ENCODE data around the gene PAIP2.
"Not testable (repeated sequence)": the region's sequence is repeated elsewhere in the genome, so short reads cannot be mapped to it uniquely, and the experiment has no call there.

PAIP2 gene

DNA sequence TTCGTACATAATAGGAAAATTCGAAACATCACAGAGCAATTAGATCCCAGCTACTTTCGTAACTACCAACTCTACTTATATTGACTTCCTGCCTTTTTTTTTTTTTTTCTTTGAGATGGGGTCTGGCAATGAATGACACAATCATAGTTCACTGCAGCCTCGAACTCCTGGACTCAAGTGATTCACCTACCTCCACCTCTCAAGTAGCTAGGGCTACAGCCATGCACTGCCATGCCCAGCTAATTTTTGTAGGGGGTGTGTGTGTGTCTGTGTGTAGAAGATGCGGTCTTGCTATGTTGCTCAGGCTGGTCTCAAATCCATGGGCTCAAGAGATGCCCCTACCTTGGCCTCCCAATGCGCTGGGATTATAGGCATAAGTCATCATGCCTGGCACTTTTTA, 5.8 kb upstream of the PAIP2 start:
- DNase-seq: no peak

DNA sequence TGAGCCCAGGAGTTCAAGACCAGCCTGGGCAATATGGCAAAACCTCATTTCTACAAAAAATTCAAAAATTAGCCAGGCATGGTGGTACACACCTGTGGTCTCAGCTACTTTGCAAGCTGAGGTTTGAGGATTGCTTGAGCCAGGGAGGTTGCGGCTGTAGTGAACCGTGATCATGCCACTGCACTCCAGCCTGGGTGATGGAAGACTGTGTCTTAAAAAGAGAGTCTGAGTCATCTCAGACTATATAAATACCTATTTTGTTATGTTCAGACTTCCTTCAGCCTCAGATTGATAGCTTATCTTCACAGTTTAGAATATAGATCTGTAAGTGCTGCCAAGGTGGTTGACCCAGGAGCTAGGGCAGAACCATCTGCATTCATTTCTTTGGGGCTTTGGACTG, 1.6 kb upstream of the PAIP2 start:
- no peak for DNase-seq

DNA sequence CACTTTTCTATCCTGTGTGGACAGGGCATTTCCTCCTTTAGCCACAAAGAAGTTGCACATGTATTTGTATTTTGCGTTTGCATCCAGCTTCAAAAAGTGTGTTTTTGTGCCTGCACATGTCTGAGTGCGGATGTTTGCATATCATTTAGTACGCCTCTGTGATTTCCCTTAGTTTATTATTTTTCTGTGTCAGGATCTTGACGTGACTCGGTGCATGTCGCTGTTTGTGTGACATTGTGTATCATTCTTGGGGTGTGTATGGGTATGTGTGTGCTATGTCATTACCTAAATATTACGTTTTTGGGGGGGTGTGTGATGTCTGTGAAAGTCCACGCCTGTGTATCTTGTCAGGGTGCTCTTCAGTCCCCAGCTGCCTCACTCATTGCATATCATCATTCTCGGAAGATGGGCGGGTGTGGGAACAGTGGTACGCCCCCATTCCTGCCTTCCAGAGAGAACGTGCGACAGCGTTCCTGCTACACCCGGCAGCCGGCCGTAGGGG, 416 bp upstream of the PAIP2 start:
- no peak for DNase-seq

DNA sequence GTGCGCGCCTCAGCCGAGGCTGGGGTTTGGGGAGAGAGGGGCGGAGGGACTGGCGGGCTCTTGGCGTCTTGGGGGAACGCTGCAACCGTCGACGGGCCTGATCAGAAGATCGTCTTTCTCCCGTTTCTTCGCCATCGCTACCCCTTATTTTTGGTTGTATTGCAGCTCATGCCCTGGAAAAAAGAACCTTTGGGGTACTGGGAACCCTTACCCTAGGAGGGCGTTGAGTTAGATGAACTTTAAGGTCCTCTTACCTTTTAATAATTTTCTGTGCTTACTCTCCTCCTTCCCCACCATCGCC, 719 bp downstream of the PAIP2 start:
- DNase-seq: no peak

DNA sequence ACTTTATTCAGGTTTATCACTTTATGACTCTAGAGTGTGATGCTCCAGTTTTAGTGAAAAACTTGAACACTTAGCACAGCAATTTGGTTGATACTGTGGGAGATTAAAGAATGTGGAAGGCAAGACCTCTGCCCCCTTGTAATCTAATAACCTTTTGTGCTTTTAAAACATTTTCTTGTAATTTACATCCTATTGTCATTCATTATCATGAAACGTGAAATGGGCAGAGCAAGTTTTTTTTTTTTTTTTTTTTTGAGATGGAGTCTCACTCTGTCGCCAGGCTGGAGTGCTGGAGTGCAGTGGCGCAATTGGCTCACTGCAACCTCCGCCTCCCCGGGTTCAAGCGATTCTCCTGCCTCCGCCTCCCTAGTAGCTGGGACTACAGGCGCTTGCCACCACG, 1.8 kb downstream of the PAIP2 start:
- DNase-seq: no peak

DNA sequence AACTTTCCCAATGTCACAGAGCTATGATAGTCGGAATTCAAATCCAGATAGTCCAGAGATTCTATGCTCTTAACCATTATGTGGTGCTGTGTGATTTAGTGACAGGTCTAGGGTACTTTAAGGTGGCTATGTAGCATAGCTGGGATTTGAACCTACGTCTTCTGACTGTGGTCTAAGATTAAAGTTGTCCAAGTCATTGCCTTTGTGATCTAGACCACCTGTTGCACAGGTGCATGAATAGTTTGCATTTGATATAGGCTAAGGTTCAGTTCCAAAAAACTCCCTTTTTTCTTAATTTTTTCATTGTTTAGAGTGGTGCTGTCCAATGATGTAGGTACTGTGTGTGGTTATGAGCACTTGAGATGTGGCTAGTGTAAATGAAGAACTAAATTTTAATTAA, 2.5 kb downstream of the PAIP2 start:
- DNase-seq: no peak

DNA sequence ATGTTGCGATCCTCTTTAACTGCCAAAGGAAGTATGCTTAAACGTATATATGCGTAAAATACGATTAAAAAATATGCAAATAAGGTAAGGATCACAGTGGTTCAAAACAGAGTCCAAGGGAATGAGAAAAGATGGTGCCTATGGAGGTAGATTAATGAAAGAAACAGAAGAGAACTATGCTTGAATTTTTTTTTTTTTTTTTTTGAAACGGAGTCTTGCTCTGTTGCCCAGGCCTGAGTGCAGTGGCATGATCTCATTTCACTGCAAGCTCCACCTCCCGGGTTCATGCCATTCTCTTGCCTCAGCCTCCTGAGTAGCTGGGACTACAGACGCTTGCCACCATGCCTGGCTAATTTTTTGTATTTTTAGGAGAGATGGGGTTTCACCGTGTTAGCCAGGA, 3.8 kb downstream of the PAIP2 start:
- not testable (repeated sequence) for DNase-seq

DNA sequence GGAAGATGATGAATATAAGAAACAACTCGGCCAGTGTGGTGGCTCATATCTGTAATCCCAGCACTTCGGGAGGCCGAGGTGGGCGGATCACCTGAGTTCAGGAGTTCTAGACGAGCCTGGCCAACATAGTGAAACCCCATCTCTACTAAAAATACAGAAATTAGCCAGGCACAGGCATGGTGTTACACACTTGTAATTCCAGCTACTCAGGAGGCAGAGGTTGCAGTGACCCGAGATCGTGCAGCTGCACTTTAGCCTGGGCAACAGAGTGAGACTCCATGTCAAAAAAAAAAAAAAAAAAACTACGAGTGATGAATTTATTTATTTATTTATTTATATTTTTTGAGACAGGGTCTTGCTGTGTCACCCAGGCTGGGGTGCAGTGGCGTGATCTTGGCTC, 6.2 kb downstream of the PAIP2 start:
- DNase-seq: not testable (repeated sequence)

DNA sequence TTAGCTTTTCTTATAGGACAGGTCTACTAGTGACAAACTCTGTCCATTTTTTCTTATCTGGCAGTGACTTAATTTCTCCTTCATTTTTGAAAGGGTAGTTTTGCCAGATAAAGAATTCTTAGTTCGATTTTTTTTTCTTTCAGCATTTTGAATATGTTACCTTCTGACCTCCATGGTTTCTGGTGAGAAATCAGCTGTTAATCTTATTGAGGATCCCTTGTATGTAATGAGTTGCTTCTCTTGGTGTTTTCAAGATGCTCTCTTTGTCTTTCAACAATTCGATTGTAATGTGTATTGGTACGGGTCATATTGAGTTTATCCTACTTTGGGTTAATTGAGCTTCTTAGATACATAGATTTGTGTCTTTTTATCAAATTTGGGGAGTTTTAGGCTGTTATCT, 12.5 kb downstream of the PAIP2 start:
- DNase-seq: no peak

DNA sequence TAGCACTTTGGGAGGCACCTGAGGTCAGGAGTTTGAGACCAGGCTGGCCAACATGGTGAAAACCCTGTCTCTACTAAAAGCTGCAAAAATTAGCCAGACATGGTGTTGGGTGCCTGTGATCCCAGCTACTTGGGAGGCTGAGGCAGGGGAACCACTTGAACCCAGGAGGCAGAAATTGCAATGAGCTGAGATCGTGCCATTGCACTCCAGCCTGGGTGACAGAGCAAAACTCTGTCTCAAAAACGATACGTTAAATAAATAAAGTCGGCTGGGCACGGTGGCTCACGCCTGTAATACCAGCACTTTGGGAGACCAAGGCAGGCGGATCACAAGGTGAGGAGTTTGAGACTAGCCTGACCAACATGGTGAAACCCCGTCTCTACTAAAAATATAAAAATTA, 14.2 kb downstream of the PAIP2 start:
- not testable (repeated sequence) for DNase-seq

DNA sequence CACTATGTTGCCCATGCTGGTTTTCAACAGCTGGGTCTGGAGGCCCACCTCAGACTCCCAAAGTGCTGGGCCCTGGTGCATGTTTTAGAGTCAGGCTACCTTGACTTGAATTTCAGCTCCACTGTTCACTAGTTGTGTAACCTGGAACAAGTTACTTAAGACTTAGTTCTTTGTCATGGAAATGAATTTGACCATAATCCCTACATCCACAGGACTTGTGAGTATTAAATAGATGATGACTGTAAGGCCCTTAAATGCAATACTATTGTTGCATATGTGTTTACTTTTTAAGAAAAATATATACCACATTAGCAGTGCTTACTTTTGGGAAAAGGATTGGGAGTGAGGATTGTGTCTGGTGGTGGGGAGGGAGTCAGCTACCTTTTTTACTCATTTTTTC, 16.4 kb downstream of the PAIP2 start:
- no peak for DNase-seq

DNA sequence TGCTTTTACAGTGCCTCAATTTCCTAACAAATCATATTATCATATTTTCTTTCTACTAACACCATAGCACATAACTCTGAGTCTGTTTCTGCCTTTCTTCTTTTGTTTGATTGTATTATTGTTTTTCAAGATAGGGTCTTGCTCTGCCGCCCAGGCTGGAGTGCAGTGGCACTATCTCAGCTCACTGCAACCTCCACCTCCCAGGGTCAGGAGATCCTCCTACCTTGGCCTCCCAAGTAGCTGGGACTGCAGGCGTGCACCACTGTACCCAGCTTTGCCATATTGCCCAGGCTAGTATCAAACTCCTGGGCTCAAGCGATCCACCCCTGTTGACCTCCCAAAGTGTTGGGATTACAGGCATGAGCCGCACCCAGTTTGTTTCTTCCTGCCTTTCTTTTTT, 18.7 kb downstream of the PAIP2 start:
- no peak for DNase-seq

DNA sequence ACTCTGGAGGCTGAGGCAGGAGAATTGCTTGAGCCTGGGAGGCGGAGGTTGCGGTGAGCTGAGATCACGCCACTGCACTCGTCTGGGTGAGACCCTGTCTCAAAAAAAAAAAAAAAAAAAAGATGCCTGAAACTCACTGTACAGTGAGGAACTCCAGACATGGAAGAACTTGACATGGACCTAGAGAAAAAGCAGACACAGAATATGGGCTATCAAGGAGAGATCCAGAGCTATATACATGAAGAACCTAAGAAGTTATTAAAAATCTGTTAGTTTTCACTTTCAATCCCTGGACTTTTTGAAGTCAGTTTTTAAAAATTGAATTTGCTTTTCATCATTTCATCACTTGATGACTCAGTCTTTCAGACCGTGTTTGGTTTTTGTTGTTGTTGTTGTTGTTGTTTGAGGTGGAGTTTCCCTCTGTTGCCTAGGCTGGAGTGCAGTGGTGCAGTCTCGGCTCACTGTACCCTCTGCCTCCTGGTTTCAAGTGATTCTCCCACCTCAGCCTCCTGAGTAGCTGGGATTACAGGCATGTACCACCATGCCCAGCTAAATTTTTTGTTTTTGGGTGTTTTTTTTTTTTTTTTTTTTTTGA, 20.3 kb downstream of the PAIP2 start:
- no peak for DNase-seq

DNA sequence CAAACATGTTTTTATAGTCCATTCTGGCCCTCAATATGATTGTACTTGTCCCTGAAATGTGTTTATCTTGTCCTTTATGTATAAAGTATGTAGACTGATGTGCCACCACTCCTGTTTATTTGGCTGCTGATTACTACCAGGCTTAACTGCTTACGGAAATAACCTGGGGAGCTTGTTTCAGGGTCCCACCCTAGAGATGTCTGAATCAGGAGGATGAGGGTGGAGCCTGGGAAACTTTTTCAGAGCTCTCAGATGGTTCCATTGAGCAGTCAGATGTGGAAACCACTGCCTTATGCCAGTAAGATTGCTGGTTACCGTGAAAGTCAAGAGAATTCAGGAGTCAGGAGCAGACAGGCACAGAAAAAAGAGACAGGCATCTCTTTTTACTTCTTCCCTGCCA, 22.3 kb downstream of the PAIP2 start:
- DNase-seq: no peak

DNA sequence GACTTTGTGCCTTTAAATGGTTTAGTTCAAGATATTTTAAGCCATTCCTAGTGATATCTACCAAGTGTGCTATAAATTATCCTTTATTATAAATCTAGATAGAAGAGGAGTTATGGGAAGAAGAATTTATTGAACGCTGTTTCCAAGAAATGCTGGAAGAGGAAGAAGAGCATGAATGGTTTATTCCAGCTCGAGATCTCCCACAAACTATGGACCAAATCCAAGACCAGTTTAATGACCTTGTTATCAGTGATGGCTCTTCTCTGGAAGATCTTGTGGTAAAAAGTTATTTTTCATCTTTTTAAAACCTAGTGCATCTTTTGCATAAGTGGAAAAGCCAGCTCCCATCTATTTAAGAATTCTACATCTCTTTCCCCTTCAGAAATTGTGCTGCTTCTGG, 22.8 kb downstream of the PAIP2 start:
- DNase-seq: no peak

DNA sequence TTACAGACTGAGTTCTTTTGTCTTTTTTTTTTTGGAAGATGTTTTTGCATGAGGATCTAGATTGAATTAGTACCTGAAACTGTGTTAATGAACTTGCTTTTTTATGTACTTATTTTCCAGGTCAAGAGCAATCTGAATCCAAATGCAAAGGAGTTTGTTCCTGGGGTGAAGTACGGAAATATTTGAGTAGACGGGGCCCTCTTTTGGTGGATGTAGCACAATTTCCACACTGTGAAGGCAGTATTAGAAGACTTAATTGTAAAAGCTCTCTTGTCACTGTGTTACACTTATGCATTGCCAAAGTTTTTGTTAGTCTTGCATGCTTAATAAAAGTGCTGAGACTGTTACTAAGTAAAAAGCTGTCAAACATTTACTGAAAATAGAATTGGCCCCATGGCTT, 27.0 kb downstream of the PAIP2 start:
- DNase-seq: no peak

DNA sequence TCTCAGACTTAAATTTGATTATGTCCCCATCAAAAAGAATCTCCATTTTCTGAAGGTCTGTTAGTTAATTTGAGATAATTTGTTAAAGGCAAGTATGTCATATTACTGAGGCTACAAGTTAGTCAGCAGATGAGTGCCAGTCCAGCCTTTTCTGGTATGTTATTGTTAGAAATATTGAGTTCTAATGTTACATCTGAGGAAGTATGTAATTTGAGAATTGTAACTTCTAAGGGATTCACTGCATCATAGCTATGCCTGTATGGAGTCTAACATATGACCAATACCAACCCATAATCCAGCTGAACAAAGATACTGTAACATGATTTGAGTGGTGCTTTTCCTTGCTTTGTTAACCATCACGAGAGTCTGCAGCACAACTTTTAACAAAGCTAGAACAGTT, 27.5 kb downstream of the PAIP2 start:
- DNase-seq: no peak

DNA sequence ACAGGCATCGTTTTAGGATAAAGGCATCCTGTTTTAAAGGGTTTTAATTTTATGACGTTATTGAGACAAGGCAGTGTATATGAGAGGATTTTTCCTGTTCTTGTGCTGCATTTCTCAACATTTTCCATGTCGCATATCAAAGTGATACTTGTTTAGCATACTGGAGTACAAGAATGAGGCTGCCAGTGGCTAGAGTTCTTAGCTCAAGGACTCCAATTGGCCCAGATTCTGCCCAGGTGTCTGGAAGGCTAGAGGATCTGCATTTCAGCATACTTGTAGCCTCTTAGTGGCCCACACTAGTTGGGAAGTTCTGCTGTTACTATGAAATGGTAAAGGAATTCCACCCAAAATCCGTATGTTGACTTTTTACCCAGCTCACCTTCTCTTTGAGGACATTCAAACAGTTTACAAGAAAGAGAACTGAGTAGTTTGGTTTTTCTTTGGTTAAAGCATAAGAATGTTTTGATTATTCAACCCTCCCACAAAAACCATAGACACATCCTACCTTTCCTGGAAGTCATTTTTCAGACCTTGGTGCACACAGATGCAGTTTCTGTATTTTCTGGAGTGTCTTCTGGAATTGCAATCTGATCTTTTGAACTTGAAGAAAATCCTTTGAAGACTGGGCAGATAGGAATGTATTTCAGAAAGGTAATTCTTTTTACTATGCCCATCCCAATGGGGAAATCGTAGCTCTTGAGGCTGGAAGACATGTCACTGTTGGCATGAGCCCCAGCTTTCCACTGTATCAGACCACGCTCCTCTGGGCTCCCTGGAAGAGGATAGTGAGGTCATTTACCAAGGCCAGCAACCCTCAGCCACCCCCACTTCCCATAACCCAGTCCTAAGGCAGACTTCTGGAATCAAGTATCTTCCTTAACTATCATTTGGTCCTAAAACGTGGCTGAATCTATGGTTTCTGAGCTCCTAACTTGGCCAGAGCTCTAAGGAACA, 30.1 kb downstream of the PAIP2 start:
- no peak for DNase-seq

DNA sequence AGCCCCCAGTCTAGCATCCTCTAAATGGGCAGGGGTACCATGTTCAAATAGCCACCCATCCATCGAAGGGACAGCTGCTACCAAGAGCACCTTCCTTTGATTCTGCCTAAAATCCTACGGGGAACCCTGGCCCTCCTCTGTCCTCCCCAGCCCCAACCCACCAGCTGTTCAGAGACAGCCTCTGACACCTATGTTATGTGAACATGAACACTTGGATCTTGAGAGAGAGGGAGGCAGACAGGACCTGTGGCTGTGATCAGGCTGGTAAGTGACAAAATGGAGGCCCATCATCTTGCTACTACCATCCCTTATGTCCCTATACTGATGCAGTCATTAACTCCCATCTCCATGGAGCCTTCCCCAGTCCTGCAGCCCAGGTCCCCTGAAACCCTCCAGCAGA, 33.3 kb downstream of the PAIP2 start:
- DNase-seq: no peak

DNA sequence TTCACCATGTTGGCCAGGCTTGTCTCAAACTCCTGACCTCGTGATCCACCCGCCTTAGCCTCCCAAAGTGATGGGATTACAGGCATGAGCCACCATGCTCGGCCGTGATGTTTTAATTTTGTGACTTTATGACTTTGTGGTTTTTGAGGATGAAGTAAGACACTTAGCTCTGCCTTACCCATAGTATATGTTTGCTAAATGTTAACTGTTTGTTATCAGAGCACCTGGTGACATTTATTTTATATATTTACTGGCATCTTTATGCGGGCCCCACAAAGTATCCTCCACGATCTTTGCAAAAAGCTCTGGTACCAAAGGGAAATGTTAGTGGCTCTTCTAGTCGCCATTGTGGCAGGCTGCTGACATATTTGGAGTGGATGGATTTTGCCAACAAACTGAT, 34.7 kb downstream of the PAIP2 start:
- no peak for DNase-seq

DNA sequence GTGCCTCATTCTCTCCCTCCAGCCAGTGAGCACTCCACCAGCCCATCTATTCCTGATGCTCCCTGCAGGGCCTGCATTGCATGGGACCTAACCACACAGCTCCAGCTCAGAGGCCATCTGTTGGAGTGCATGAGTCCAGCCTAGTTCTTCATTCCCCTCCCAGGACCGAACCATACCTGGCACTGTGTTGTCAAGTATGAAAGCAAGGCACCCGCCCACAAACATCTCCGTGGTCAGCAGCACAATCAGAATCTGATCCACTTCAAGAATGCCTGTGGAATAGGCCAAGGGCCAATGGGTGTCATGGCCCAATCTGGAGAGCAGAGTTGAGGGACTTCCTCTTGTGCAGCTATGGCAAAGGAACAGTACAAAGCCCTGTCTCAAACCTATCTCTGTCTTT, 35.6 kb downstream of the PAIP2 start:
- no peak for DNase-seq

DNA sequence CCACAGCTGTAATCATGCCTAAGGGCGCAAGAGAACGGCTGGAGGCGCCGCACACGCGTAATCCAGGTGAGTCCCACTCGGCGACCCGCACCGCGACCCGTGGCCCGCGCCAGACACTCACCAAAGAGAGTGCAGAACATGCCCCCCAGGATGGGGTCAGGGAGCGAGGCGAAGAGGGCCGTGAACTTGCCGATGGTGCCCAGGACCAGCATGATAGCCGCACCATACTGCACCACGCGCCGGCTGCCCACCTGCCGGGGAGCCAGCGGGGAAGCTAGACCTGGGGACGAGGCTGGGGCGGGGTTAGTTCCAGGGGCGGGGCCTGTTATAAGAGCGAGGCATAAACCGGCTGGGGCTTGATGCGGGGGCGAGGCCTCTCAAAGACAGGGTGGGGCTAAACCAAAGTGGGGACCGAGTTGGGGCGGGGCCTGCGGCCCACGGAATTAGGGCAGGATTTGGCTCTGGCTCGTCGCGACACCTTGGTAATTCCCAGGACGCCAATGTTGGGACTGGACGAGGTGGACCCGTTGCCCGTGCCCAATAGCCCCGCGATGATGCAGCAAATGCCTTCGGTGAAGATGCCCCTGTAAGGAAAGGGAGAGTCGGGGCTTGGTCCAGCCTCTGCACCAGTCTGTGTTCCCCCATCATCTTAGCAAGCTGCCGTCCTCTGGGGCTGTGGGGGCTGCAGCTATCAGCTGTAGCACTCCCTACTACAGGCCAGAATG, 36.6 kb downstream of the PAIP2 start:
- DNase-seq: no peak

DNA sequence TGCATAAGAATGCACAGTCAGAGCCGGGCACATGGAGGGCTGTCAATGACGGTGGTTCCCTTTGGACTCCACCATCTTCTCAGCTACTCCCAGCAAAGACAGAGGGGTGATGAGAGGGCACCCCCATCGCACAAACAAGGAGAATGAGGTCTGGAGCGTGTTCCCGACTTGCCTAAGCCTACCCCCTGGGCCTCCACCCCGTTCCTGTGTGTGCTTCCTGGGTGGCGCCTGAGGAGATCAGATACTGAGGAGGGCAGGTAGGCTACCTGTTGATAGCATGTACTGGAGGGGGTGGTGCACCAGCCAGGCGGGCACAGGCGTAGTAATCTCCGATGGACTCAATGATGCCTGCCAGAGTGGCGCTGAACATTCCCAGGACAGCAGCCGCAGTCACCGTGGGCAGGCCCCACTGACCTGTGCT, 37.3 kb downstream of the PAIP2 start:
- DNase-seq: no peak
